H1 (cell line): ENCODE measurements around the gene PPP1CC. TPM values are rescaled to one million over a fixed set of nuclear protein-coding genes. Genes with fewer than 3 reads are reported as not detected.

Experiments used
- JUN ChIP-seq: IDR thresholded peaks from 2 replicates; pipeline ENCODE4 v1.6.1; 2011; ENCODE audit warnings: low read depth, mild to moderate bottlenecking, improper control_type of control experiment, low read length
- RAD21 ChIP-seq, 2 experiments: IDR thresholded peaks in 1 of 2; conservative IDR thresholded peaks in 1 of 2; 2 replicates each; pipeline ENCODE4 v1.6.1; 2011; ENCODE audit warnings: low read depth in 2 of 2, low read length in 2 of 2, improper control_type of control experiment in 1 of 2, inconsistent platforms in 1 of 2, mild to moderate bottlenecking in 1 of 2, moderate library complexity in 1 of 2
- SP2 ChIP-seq: IDR thresholded peaks from 2 replicates; pipeline ENCODE4 v1.6.1; 2012; ENCODE audit warnings: mild to moderate bottlenecking, low read length, inconsistent platforms
- polyA plus RNA-seq, 7 experiments: library from polyadenylated mRNA; depleted of rRNA in 3 of 7; stranded (reverse) in 5 of 7; unstranded in 2 of 7; fragments of >200 nt in 5 of 7; fragments of 200-250 nt in 2 of 7; gene quantifications; 1 replicate in 5 of 7; 2 replicates in 1 of 7; 4 replicates in 1 of 7; pipeline versions ENCODE4 v1.2.1 to v1.2.3, GENCODE V29; 2011 to 2013; ENCODE audit warnings: missing spikeins in 2 of 7, mixed read lengths in 2 of 7
- total RNA-seq: library from RNA; stranded (reverse); fragmentation: NEBNext Ultra II Directional; extraction: Animal tissue kit (Norgen Biotek cat#: 25700); gene quantifications from 2 replicates; pipeline ENCODE4 v1.2.1, GENCODE V29; 2021

PPP1CC gene
- total and polyA plus RNA-seq, 2 of the 8 experiments (the other 6 are each of a cell fraction or from before 2014, with no cell fraction given): 193 to 350 TPM

DNA sequence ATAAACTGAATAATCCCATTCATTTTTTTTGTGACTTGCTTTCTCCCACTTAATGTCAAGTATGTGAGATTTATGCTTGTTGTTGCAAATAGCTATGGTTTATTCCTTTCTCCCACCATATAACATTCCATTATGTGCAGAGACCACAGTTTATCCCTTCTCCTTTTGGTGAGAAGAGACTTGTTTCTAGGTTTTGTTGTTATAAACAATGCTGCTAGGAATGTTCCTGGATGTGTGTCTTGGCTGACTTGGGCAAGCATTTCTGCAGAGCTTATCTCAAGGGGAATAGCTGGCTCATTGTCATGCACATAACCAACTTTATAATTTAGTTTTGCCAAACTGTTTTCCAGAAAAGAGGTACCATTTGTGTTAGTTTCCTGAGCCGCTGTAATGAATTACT is 47.6 kb upstream of the PPP1CC start (continued):
- TF ChIP-seq RAD21 (IDR thresholded peaks at IDR 0.05 in 1 of 2, conservative IDR thresholded peaks at IDR 0.05 in 1 of 2; ENCODE audit: low read depth in 2 of 2, low read length in 2 of 2): no peak
- TF ChIP-seq JUN: no peak
- no peak for TF ChIP-seq SP2
